Astrocyte (in vitro differentiated cells and primary cell): ENCODE measurements around the gene DCTD.

ENCODE experiments used
- EZH2 ChIP-seq: IDR thresholded peaks from 2 replicates; pipeline ENCODE4 v1.6.1; 2012; ENCODE audit warnings: mild to moderate bottlenecking, low read length, inconsistent platforms; ENCODE audit not compliant: insufficient read depth
- TF ChIP-seq, protein P1 (sequence below): IDR thresholded peaks from 2 replicates; pipeline ENCODE4 v1.5.1; 2011; ENCODE audit warnings: low read depth, mild to moderate bottlenecking, inconsistent platforms, low read length, moderate library complexity; ENCODE audit not compliant: insufficient read depth

DNA sequence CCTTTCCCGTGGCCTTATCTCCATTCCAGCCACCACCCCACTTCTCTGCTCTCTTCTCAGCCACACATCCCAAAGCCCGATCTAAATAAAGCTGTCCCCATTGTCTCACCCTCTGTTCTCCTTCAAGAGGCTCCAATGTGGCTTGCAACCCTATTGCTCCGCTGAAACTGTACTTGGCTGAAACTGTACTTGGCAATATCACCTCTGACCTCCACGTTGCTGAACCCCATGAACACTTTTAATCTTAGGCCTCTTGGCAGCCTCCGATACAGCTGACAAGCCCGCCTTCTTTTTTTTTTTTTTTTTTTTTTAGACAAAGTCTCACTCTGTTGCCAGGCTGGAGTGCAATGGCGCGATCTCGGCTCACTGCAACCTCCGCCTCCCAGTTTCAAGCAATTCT, 12.1 kb downstream of the DCTD start:
- TF ChIP-seq EZH2 = no peak
- TF ChIP-seq, protein P1, sequence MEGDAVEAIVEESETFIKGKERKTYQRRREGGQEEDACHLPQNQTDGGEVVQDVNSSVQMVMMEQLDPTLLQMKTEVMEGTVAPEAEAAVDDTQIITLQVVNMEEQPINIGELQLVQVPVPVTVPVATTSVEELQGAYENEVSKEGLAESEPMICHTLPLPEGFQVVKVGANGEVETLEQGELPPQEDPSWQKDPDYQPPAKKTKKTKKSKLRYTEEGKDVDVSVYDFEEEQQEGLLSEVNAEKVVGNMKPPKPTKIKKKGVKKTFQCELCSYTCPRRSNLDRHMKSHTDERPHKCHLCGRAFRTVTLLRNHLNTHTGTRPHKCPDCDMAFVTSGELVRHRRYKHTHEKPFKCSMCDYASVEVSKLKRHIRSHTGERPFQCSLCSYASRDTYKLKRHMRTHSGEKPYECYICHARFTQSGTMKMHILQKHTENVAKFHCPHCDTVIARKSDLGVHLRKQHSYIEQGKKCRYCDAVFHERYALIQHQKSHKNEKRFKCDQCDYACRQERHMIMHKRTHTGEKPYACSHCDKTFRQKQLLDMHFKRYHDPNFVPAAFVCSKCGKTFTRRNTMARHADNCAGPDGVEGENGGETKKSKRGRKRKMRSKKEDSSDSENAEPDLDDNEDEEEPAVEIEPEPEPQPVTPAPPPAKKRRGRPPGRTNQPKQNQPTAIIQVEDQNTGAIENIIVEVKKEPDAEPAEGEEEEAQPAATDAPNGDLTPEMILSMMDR = no peak
